ENCODE results near the gene EEF1A2.

Gene EEF1A2

DNA sequence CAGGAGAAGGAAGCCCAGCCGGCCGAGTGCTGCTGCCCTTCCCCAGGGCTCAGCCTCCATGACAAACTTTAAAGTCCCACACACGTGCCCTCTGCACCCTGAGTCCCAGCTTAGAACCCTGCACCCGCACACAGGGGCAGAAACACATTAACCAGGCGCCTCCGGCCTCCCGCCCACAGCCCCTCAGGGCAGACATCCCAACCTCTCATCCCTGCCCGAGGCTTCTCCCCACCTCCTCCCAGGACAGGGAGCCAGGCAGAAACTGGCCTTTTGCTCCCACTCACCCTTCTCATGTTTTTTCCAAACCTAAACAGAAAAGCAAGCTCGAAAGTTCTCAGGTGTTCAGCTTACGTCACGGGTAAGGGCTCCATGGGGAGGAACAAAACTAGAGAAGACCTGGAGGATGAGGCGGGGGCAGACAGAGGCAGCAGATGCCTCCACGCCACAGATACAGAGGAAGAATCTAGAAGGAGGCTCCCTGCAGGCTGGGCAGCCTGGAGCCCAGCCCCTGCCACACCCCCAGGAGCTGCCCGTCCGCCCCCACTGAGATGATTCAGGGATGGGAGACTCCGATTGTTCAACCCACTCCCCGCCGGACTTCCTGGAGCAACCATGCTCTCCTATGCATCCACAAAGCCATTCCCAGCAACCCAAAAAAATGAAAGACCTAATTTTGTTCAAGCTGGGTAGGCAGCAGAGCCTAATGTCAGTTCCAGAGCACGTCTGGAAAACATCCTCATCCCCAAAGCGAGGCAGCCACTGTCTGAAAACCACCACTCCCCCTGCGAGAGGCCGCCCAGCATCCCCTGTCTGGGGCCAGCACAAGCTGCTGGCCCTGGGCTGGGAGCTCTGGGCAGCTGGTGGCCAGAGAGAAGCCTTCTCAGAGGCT is 35.2 kb downstream of the EEF1A2 start:
- TF ChIP-seq, protein P1, sequence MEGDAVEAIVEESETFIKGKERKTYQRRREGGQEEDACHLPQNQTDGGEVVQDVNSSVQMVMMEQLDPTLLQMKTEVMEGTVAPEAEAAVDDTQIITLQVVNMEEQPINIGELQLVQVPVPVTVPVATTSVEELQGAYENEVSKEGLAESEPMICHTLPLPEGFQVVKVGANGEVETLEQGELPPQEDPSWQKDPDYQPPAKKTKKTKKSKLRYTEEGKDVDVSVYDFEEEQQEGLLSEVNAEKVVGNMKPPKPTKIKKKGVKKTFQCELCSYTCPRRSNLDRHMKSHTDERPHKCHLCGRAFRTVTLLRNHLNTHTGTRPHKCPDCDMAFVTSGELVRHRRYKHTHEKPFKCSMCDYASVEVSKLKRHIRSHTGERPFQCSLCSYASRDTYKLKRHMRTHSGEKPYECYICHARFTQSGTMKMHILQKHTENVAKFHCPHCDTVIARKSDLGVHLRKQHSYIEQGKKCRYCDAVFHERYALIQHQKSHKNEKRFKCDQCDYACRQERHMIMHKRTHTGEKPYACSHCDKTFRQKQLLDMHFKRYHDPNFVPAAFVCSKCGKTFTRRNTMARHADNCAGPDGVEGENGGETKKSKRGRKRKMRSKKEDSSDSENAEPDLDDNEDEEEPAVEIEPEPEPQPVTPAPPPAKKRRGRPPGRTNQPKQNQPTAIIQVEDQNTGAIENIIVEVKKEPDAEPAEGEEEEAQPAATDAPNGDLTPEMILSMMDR (IDR thresholded peaks at IDR 0.05; ENCODE audit: low read depth, low read length): no peak
- DNase-seq (ENCODE audit: low read depth in 2 of 2): no peak
- H3K4me3 ChIP-seq (replicated peaks in 1 of 2; ENCODE audit: low read depth in 2 of 2, low read length in 2 of 2): no peak overlapping the region

DNA sequence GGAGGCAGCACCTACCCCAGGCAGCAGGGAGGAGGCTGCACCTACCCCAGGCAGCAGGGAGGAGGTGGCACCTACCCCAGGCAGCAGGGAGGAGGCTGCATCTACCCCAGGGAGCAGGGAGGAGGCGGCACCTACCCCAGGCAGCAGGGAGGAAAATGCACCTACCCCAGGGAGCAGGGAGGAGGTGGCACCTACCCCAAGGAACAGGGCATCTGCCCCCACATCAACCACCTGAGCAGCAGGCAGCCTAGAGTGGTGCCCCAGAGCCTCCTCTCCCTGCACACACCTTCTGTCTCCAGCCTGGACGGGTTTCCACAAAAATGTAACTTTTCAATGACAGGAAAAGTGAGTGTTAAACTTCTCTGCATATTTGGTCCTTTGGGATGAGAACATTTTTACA is 36.6 kb downstream of the EEF1A2 start:
- TF ChIP-seq, protein P1 (IDR thresholded peaks at IDR 0.05; ENCODE audit: low read depth, low read length): no peak
- DNase-seq (ENCODE audit: low read depth in 2 of 2): no peak
- H3K4me3 ChIP-seq (replicated peaks in 1 of 2; ENCODE audit: low read depth in 2 of 2, low read length in 2 of 2): no peak overlapping the region

DNA sequence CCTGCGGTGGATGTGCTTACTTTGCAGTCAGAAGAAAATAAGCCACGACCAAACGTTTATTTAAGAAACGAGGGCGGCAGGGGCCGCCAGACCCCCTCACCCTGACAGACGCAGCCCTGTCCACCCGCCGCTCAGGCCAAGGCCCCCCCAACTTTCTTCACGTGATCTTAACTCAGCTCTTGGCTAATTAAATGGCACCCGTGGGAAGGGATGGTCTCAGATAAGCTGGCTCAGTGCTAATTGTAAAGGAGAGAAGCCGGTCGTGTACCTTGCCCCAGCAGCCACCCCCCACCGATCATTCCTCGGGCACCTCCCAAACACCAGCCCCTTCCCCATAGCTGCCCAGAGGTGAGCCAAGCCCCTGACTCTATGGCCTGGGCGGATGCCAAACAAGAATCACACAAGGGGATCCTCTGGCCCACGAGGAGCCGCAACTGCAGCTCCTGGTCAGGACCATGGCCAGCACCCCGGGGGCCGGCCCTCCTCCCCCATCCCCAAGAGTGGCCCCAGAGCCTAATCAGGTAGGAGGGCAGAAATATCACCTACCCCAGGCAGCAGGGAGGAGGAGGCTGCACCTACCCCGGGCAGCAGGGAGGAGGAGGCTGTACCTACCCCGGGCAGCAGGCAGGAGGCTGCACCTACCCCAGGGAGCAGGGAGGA is 37.6 kb downstream of the EEF1A2 start:
- DNase-seq (ENCODE audit: low read depth in 2 of 2): no peak
- TF ChIP-seq, protein P1 (IDR thresholded peaks at IDR 0.05; ENCODE audit: low read depth, low read length): no peak
- H3K4me3 ChIP-seq (replicated peaks in 1 of 2; ENCODE audit: low read depth in 2 of 2, low read length in 2 of 2): no peak overlapping the region

DNA sequence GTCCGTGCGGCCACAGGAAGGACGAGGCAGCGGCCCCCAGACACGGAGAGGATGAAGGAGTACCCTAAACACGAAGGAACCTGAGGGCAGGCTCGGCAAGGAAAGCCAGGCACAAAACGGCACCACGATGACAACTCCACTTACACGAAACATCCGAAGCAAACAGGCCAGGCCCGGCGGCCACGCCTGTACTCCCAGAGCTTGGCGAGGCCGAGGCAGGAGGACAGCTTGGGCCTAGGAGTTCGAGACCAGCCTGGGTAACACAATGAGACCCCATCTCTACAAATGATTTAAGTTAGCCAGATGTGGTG is 39.9 kb downstream of the EEF1A2 start:
- DNase-seq (ENCODE audit: low read depth in 2 of 2): no peak
- H3K4me3 ChIP-seq (replicated peaks in 1 of 2; ENCODE audit: low read depth in 2 of 2, low read length in 2 of 2): no peak overlapping the region
- TF ChIP-seq, protein P1 (IDR thresholded peaks at IDR 0.05; ENCODE audit: low read depth, low read length): no peak

DNA sequence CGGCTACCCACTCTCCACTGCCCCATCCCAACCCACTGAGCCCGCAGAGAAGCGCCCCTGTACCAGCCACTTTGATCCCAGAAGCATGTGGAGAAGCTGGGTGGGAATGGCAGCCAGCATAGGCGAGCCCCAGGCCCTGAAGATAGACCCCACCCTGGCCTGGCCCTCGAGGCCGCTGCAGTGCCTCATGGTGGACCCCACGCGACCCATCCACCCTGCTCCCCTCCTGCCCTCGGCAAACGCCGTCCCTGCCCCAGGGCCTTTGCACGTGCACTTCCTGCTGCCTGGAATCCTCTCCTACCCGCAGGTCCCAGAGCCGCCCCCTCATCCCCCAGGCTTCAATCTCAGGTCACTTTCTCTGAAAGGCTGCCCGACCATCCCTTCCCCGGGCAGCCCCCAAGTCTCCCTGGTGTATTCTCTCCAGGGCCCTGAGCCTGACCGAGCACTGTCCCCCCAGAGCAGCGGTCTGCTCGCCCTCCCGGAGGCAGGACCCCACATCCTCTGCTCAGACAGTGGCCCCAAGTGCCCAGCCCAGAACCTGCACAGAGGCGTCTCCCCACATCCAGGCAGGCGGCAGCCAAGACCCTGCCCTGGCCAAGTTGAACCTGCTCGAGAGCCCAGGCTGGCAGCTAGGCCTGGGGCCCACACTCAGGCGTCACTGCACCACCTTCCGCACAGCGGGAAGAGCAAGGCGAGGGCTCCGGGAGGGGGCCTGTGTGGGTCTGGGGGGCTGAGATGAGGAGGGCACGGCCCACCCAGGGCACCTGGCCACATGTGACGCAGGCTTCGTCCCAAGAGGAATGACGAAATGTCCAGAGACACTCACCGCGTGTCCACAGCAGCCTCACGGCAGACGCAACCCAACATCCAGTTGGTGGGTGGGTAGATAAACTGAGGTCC is 40.5 kb downstream of the EEF1A2 start:
- H3K4me3 ChIP-seq (replicated peaks in 1 of 2; ENCODE audit: low read depth in 2 of 2, low read length in 2 of 2): no peak overlapping the region
- TF ChIP-seq, protein P1 (IDR thresholded peaks at IDR 0.05; ENCODE audit: low read depth, low read length): no peak
- no peak for DNase-seq (ENCODE audit: low read depth in 2 of 2)

DNA sequence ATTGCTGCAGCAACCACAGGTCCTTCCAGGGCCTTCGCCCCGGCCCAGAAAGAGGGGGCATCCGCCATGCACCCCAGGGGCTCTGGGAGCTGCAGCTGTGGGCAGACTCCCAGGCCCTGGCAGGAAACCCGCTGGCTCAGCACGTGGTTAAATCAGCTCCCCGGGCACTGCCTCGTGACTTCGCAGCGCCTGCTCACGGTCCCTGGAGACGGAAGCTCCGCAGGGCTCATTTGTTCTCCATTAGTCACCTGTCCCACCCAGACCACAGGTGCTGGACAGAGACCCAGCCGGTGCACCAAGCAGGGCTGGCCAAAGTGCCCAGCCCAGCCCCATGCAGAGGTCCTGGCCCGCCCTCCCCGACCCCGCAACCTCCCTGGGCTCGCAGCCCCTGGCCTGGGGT is 41.1 kb downstream of the EEF1A2 start:
- TF ChIP-seq, protein P1 (IDR thresholded peaks at IDR 0.05; ENCODE audit: low read depth, low read length): no peak
- no peak overlapping the region for H3K4me3 ChIP-seq (replicated peaks in 1 of 2; ENCODE audit: low read depth in 2 of 2, low read length in 2 of 2)
- DNase-seq (ENCODE audit: low read depth in 2 of 2): peak; percentile 10 to 59

All from cardiac fibroblast (primary cell).